ENCODE measurements around the gene RNF123.

The RNF123 gene

DNA sequence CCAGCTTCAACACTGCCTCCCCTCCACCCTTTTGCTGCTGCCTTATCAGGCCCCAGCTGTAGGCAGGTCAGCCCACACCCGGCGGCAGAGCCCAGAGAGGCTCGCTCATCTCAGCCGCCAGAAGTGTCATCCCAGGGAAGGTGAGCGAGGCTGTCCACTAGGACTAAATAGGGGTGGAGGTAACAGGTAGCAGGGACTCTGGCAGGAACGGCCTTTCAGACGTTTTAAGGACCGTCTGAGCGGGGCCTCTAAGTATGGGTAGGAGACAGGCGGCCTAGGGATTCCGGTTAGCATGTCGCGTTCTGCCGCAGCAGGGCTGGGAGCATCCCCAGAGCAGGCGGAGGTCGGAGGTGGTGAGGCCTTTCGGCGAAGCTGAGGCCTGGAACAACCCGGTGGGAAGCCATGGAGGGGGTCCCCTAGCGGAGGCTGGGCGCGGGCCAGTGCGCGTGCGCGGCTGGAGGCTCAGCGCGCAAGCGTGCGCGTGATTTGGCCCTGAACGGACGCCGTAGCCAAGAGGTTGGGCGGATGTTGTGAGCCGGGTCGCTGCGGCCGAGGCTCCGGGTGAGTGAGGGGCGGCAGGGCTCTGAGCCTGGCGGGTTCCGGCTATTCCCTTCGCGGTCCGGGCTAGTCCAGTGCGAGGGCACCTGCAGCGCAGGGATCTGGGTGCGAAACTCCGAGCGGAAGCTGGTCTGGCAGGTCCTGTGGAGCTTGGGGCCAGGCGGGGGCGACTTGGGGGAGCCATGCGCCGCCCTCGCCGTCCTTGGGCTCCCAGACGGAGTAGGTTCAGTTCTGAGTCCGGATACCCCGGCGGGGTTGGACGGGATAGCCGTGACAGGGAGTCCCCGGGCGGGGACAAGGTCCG is at the start of gene RNF123, which contains the start of gene MST1:
RNF123 (plus strand) TSS at position 512 of the 862 bp plus-strand sequence. CDS start 1,609 bp downstream, outside the sequence.
MST1 (minus strand) TSS at position 429 of the 862 bp plus-strand sequence. CDS start 783 bp downstream, outside the sequence.
- DNase-seq (ENCODE audit: low spot score), result peak; percentile 91

- no peak for DNase-seq (ENCODE audit: low spot score)
These were observed 48.1 kb upstream of the RNF123 start for GRCh38 chr3:49641292-49641691.

DNA sequence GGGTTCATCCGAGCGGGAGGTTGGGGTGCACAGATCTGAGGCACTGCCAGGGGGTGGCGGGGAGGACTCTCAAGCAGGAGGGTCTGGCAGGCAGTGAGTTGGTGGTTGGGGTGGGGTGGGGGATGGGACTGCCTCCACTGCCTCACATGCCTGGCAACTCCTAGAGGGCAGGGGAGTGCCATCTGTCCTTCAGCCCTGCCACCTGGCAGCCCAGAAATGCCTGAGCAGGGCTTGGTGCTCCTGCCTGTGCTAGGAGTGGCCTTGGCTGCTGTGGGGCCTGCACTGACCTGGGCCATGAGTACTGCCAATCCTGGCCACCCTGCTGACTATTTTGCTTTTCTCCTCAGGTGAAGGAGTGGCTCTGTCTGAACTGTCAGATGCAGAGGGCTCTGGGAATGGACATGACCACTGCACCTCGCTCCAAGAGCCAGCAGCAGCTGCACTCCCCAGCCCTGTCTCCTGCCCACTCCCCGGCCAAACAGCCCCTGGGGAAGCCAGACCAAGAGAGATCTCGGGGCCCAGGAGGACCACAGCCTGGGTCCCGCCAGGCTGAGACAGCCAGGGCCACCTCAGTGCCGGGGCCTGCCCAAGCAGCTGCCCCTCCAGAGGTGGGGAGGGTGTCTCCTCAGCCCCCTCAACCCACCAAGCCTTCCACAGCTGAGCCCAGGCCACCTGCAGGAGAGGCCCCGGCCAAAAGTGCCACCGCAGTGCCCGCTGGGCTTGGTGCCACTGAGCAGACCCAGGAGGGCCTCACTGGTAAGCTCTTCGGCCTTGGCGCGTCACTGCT is 47.2 kb upstream of the RNF123 start:
- DNase-seq (ENCODE audit: low spot score), result no peak

- no peak for DNase-seq (ENCODE audit: low spot score)
These were observed 46.6 kb upstream of the RNF123 start for GRCh38 chr3:49642708-49643145.

DNA sequence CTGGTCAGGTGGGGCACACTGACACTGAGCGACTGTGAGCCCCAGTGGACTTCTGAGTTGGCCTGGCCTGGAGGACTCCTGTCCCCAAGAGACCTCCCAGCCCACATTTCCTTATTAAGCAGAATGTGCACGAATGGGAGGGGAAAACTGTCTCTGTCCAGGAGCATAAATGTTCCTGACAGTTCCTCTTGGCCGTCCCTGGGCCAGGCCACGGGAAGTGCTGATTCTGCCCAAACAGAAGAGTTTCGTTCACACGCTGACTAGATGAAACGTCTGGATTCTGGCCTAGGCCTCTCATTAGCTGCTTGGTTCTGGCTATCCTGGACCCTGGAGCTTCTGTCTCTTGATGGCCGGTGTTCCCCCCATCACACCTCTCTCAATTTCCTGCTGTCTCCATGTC is 44.7 kb upstream of the RNF123 start:
- no peak for DNase-seq (ENCODE audit: low spot score)

DNA sequence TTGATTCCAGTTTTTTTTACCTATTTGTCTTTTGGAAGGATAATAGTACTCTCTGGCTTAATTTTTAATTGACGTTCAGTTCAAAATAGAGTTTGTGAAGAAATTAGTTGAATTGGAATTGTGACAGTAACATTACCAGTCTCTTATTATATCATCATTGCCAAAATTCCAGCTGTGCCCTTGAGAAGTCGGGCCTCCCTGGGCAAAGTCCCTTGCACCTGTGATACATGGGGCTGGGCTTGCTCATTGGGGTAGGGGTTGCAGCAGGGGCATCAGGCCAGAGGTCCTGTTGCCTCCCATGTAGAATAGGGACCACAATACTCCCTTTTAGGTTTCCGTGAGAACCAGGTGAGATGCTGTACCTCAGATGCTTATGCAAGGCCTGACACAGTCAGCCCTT is 43.1 kb upstream of the RNF123 start:
- DNase-seq (ENCODE audit: low spot score), result no peak

DNA sequence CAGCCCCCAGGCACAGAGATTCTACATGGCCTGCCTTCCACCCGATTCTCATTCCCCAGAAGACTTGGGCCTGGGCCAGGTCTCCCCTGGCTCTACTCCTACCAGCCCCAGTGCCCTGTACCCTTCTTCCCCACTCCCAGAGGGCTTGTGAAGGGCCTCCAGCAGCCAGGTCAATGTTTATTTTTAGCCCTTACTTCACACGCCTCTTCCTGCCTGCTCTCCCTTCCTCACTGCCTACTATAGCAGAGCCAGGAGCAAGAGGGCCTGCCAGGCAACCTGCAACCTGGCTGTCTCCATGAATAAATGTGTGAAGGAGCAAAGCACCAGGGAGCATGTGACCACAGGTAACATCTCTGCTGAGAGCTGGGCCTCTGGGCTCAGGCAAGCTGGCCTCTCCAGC is 41.6 kb upstream of the RNF123 start:
- no peak for DNase-seq (ENCODE audit: low spot score)

- DNase-seq (ENCODE audit: low spot score), result peak; percentile 51
These were observed 40.9 kb upstream of the RNF123 start for GRCh38 chr3:49648354-49649019.

- no peak for DNase-seq (ENCODE audit: low spot score)
These were observed 39.8 kb upstream of the RNF123 start for GRCh38 chr3:49649576-49649975.

GRCh38 chr3:49650177-49650576 is 39.2 kb upstream of the RNF123 start:
- DNase-seq (ENCODE audit: low spot score), result no peak

GRCh38 chr3:49650637-49651036 is 38.7 kb upstream of the RNF123 start:
- no peak for DNase-seq (ENCODE audit: low spot score)

DNA sequence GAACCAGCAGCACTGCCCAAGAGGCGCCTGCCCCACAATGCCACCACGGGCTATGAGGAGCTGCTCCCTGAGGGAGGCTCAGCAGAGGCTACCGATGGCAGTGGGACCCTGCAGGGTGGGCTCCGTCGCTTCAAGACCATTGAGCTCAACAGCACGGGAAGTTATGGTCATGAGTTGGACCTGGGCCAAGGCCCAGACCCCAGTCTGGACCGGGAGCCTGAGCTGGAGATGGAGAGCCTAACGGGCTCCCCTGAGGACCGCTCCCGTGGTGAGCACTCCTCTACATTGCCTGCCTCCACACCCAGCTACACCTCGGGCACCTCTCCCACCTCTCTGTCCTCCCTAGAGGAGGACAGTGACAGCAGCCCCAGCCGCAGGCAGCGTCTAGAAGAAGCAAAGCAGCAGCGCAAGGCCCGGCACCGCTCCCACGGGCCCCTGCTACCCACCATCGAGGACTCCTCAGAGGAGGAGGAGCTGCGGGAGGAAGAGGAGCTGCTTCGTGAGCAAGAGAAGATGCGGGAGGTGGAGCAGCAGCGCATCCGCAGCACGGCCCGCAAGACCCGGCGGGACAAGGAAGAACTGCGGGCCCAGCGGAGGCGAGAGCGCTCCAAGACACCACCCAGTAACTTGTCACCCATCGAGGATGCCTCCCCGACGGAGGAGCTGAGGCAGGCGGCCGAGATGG is 37.0 kb upstream of the RNF123 start:
- DNase-seq (ENCODE audit: low spot score), result no peak

DNA sequence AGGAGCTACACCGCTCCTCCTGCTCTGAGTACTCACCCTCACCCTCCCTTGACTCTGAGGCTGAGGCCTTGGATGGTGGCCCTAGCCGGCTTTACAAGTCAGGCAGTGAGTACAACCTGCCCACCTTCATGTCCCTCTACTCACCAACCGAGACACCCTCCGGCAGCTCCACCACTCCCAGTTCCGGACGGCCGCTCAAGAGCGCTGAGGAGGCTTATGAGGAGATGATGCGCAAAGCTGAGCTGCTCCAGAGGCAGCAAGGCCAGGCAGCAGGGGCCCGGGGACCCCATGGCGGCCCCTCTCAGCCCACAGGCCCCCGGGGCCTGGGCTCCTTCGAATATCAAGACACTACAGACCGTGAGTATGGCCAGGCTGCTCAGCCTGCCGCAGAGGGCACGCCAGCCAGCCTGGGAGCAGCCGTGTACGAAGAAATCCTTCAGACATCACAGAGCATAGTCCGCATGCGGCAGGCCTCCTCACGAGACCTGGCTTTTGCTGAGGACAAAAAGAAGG is 36.4 kb upstream of the RNF123 start:
- no peak for DNase-seq (ENCODE audit: low spot score)

DNA sequence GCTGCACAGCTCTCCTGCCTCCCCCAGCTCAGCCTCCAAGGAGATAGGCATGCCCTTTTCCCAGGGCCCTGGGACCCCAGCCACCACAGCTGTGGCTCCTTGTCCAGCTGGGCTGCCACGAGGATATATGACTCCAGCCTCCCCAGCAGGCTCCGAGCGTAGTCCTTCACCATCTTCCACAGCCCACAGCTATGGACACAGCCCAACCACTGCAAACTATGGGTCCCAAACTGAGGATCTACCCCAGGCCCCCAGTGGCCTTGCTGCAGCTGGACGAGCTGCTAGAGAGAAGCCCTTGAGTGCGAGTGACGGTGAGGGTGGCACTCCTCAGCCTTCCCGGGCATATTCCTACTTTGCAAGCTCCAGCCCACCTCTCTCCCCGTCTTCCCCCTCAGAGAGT is 35.7 kb upstream of the RNF123 start:
- DNase-seq (ENCODE audit: low spot score), result no peak

DNA sequence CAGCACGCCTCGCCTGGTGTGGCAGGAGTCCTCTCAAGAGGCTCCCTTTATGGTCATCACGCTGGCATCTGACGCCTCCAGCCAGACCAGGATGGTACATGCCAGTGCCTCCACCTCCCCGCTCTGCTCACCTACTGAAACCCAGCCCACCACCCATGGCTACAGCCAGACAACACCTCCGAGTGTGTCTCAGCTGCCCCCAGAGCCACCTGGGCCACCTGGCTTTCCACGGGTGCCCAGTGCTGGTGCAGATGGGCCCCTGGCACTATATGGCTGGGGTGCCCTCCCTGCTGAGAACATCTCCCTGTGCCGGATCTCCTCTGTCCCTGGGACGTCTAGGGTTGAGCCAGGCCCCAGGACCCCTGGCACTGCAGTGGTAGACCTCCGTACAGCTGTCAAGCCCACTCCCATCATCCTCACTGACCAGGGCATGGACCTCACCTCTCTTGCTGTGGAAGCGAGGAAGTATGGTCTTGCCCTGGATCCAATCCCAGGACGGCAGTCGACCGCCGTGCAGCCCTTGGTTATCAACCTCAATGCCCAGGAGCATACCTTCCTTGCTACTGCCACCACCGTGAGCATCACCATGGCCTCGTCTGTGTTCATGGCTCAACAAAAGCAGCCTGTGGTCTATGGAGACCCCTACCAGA is 35.1 kb upstream of the RNF123 start:
- no peak for DNase-seq (ENCODE audit: low spot score)

- DNase-seq (ENCODE audit: low spot score), result no peak
These were observed 34.3 kb upstream of the RNF123 start for GRCh38 chr3:49654955-49655556.

- DNase-seq (ENCODE audit: low spot score), result no peak
These were observed 33.5 kb upstream of the RNF123 start for GRCh38 chr3:49655731-49656285.

GRCh38 chr3:49656541-49657112 is 32.7 kb upstream of the RNF123 start:
- no peak for DNase-seq (ENCODE audit: low spot score)

- no peak for DNase-seq (ENCODE audit: low spot score)
These were observed 32.0 kb upstream of the RNF123 start for GRCh38 chr3:49657208-49657915.

All from hematopoietic multipotent progenitor cell treated with erythropoietin and hydrocortisone succinate and interleukin-3 and kit ligand, for 17 days (in vitro differentiated cells).